ENCODE measurements around the gene TRIOBP. TPM values are rescaled to one million over a fixed set of nuclear protein-coding genes. Genes with fewer than 3 reads are reported as not detected.

The TRIOBP gene
- polyA plus RNA-seq, 1 donor (not counting 4 experiments of a cell fraction or from before 2014, with no cell fraction given), result 22.2 TPM

DNA sequence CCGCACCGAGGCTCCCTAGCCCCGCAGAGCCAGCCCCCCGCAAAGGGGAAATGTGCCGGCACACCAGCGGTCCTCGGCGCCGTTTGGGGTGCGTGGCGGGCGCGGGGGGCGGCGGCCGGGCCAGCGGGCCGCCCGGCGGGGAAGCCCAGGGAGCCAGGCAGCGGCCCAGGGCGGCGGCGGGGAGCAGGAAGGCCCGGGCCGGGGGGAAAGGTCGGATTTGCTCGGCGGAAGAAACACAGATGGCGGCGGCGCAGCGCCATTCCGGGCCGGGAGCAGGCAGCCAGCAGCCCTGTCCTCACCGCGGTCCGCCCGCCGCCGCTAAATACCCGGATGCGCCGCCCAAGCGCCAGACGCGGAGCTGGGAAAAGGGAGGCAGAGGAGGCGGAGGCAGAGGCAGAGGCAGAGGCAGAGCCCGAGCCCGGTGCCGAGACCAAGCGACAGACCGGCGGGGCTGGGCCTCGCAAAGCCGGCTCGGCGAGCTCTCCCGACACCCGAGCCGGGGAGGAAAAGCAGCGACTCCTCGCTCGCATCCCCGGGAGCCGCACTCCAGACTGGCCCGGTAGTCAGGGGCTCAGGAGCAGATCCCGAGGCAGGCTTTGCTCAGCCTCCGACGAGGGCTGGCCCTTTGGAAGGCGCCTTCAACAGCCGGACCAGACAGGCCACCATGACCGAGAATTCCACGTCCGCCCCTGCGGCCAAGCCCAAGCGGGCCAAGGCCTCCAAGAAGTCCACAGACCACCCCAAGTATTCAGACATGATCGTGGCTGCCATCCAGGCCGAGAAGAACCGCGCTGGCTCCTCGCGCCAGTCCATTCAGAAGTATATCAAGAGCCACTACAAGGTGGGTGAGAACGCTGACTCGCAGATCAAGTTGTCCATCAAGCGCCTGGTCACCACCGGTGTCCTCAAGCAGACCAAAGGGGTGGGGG, 108.3 kb downstream of the TRIOBP start:
- H3K27ac ChIP-seq (ENCODE audit: control insufficient read depth, insufficient read depth, low read length), result peak overlapping the region; percentile 69
- no peaks in the 10 kb centered on the region for H3K79me2 ChIP-seq (ENCODE audit: control insufficient read depth, insufficient read depth, low read length)
- peak overlapping the region; percentile 66 for H2AFZ ChIP-seq (ENCODE audit: control insufficient read depth, low read length)
- H3K4me3 ChIP-seq (ENCODE audit: control insufficient read depth in 2 of 3, extremely low read depth in 1 of 3, insufficient read depth in 2 of 3, low read depth in 1 of 3, low read length in 3 of 3), result peak overlapping the region; percentile 50 to 76 (median 57)
- FAIRE-seq, result no peak
- TF ChIP-seq CTCF (optimal IDR thresholded peaks at IDR 0.05 in 1 of 3, IDR thresholded peaks at IDR 0.05 in 1 of 3, conservative IDR thresholded peaks at IDR 0.05 in 1 of 3; ENCODE audit: extremely low read depth in 1 of 3, insufficient read depth in 2 of 3, low read length in 3 of 3), result no peak
- peaks cover 15% of the 10 kb centered on the region for H3K4me1 ChIP-seq (ENCODE audit: control insufficient read depth, extremely low read depth, insufficient read depth, low read length)
- no peaks in the 10 kb centered on the region for H3K9me1 ChIP-seq (ENCODE audit: control insufficient read depth, extremely low read depth, insufficient read depth, low read length)
- no peaks in the 10 kb centered on the region for H3K27me3 ChIP-seq (ENCODE audit: control insufficient read depth, extremely low read depth, insufficient read depth, low read length)
- no peaks in the 10 kb centered on the region for H3K9me3 ChIP-seq (ENCODE audit: control insufficient read depth, low read depth, low read length)
- H3K36me3 ChIP-seq (ENCODE audit: control insufficient read depth in 2 of 2, extremely low read depth in 1 of 2, insufficient read depth in 2 of 2, low read length in 2 of 2), result no peaks in the 10 kb centered on the region
- DNase-seq (ENCODE audit: low read depth, low spot score), result no peak
- H3K4me2 ChIP-seq (ENCODE audit: control insufficient read depth, extremely low read depth, insufficient read depth, low read depth, low read length), result peak overlapping the region; percentile 94
- H3K9ac ChIP-seq (ENCODE audit: control insufficient read depth, extremely low read depth, insufficient read depth, low read length), result peak overlapping the region; percentile 84
- H4K20me1 ChIP-seq (ENCODE audit: control insufficient read depth, extremely low read depth, insufficient read depth, low read length), result no peaks in the 10 kb centered on the region
- dilution Hi-C loops (cut with MboI; ENCODE audit: extremely low pct_ligation_motif_present, low sequenced_read_pairs), result no loop called here

DNA sequence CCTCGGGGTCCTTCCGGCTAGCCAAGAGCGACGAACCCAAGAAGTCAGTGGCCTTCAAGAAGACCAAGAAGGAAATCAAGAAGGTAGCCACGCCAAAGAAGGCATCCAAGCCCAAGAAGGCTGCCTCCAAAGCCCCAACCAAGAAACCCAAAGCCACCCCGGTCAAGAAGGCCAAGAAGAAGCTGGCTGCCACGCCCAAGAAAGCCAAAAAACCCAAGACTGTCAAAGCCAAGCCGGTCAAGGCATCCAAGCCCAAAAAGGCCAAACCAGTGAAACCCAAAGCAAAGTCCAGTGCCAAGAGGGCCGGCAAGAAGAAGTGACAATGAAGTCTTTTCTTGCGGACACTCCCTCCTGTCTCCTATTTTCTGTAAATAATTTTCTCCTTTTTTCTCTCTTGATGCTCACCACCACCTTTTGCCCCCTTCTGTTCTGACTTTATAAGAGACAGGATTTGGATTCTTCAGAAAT, 109.0 kb downstream of the TRIOBP start:
- peak overlapping the region; percentile 94 for H3K4me2 ChIP-seq (ENCODE audit: control insufficient read depth, extremely low read depth, insufficient read depth, low read depth, low read length)
- no peaks in the 10 kb centered on the region for H4K20me1 ChIP-seq (ENCODE audit: control insufficient read depth, extremely low read depth, insufficient read depth, low read length)
- dilution Hi-C loops (cut with MboI; ENCODE audit: extremely low pct_ligation_motif_present, low sequenced_read_pairs), result no loop called here
- peak overlapping the region; percentile 69 for H3K27ac ChIP-seq (ENCODE audit: control insufficient read depth, insufficient read depth, low read length)
- H3K36me3 ChIP-seq (ENCODE audit: control insufficient read depth in 2 of 2, extremely low read depth in 1 of 2, insufficient read depth in 2 of 2, low read length in 2 of 2), result no peaks in the 10 kb centered on the region
- H3K79me2 ChIP-seq (ENCODE audit: control insufficient read depth, insufficient read depth, low read length), result no peaks in the 10 kb centered on the region
- no peaks in the 10 kb centered on the region for H3K9me1 ChIP-seq (ENCODE audit: control insufficient read depth, extremely low read depth, insufficient read depth, low read length)
- peaks cover 15% of the 10 kb centered on the region for H3K4me1 ChIP-seq (ENCODE audit: control insufficient read depth, extremely low read depth, insufficient read depth, low read length)
- DNase-seq (ENCODE audit: low read depth, low spot score), result no peak
- peak overlapping the region; percentile 50 to 76 (median 57) for H3K4me3 ChIP-seq (ENCODE audit: control insufficient read depth in 2 of 3, extremely low read depth in 1 of 3, insufficient read depth in 2 of 3, low read depth in 1 of 3, low read length in 3 of 3)
- H3K9me3 ChIP-seq (ENCODE audit: control insufficient read depth, low read depth, low read length), result no peaks in the 10 kb centered on the region
- H3K27me3 ChIP-seq (ENCODE audit: control insufficient read depth, extremely low read depth, insufficient read depth, low read length), result no peaks in the 10 kb centered on the region
- peak overlapping the region; percentile 84 for H3K9ac ChIP-seq (ENCODE audit: control insufficient read depth, extremely low read depth, insufficient read depth, low read length)
- FAIRE-seq, result no peak
- no peak overlapping the region for H2AFZ ChIP-seq (ENCODE audit: control insufficient read depth, low read length)
- no peak for TF ChIP-seq EZH2 (IDR thresholded peaks at IDR 0.05; ENCODE audit: low read length)
- TF ChIP-seq CTCF (optimal IDR thresholded peaks at IDR 0.05 in 1 of 3, IDR thresholded peaks at IDR 0.05 in 1 of 3, conservative IDR thresholded peaks at IDR 0.05 in 1 of 3; ENCODE audit: extremely low read depth in 1 of 3, insufficient read depth in 2 of 3, low read length in 3 of 3), result no peak
